Neuronal stem cell (in vitro differentiated cells): Measurements from ENCODE around the gene IFI27L2.

ENCODE experiments used
- DNase-seq: peaks from one replicate; pipeline ENCODE4 v3.0.0-alpha.2; 2013; ENCODE audit warnings: low spot score
- H2AFZ ChIP-seq: one replicate; pipeline ENCODE4 v1.6.1; 2013; ENCODE audit warnings: mild to moderate bottlenecking, low read length, inconsistent platforms
- H2AK5ac ChIP-seq: 2 replicates; pipeline ENCODE4 v1.6.1; 2013; ENCODE audit warnings: low read depth, mild to moderate bottlenecking, inconsistent platforms, low read length, moderate library complexity, mixed read lengths
- H2BK120ac ChIP-seq: 2 replicates; pipeline ENCODE4 v1.6.1; 2013; ENCODE audit warnings: low read depth, mild to moderate bottlenecking, inconsistent platforms, low read length, moderate library complexity, mixed read lengths
- H2BK12ac ChIP-seq: one replicate; pipeline ENCODE4 v1.6.1; 2013; ENCODE audit warnings: low read length, inconsistent platforms
- H2BK15ac ChIP-seq: 2 replicates; pipeline ENCODE4 v1.6.1; 2013; ENCODE audit warnings: mild to moderate bottlenecking, low read length, inconsistent platforms, mixed read lengths
- H2BK5ac ChIP-seq: one replicate; pipeline ENCODE4 v1.6.1; 2013; ENCODE audit warnings: inconsistent platforms, mild to moderate bottlenecking, low read length, moderate library complexity
- H3K14ac ChIP-seq: one replicate; pipeline ENCODE4 v1.6.1; 2013; ENCODE audit warnings: low read length, inconsistent platforms
- H3K18ac ChIP-seq: 2 replicates; pipeline ENCODE4 v1.6.1; 2013; ENCODE audit warnings: low read length, inconsistent platforms
- H3K23ac ChIP-seq: 2 replicates; pipeline ENCODE4 v1.6.1; 2013; ENCODE audit warnings: low read depth, mild to moderate bottlenecking, mixed read lengths, low read length, inconsistent platforms; ENCODE audit not compliant: poor library complexity
- H3K27ac ChIP-seq: replicated peaks from 3 replicates; pipeline ENCODE4 v1.5.1; 2013; ENCODE audit warnings: low read length, inconsistent platforms
- H3K27me3 ChIP-seq, 3 experiments: 2 replicates each; pipeline ENCODE4 v1.6.1; 2013; ENCODE audit warnings: low read length in 3 of 3, mild to moderate bottlenecking in 2 of 3, inconsistent platforms in 1 of 3, low read depth in 1 of 3, mixed read lengths in 1 of 3, moderate library complexity in 1 of 3; ENCODE audit not compliant: control insufficient read depth in 3 of 3, insufficient read depth in 3 of 3
- H3K36me3 ChIP-seq, 2 donors: replicated peaks in 1 of 2; 2 replicates each; pipeline ENCODE4 v1.6.1; 2013; ENCODE audit warnings: low read length in 2 of 2; ENCODE audit not compliant: control insufficient read depth in 2 of 2, insufficient read depth in 2 of 2
- H3K4ac ChIP-seq: 2 replicates; pipeline ENCODE4 v1.6.1; 2013; ENCODE audit warnings: inconsistent platforms, mild to moderate bottlenecking, low read length, moderate library complexity
- H3K4me1 ChIP-seq, 2 donors: 1 replicate in 1 of 2; 2 replicates in 1 of 2; pipeline ENCODE4 v1.6.1; 2013; ENCODE audit warnings: low read length in 2 of 2, low read depth in 1 of 2; ENCODE audit not compliant: control insufficient read depth in 2 of 2, insufficient read depth in 1 of 2
- H3K4me2 ChIP-seq: one replicate; pipeline ENCODE4 v1.6.1; 2013; ENCODE audit warnings: mild to moderate bottlenecking, low read length, inconsistent platforms; ENCODE audit not compliant: insufficient read depth, poor library complexity, severe bottlenecking
- H3K4me3 ChIP-seq, 2 donors: 2 replicates each; pipeline ENCODE4 v1.5.1; 2013; ENCODE audit warnings: low read length in 2 of 2, mild to moderate bottlenecking in 2 of 2, inconsistent platforms in 1 of 2, moderate library complexity in 1 of 2
- H3K79me1 ChIP-seq: one replicate; pipeline ENCODE4 v1.6.1; 2013; ENCODE audit warnings: low read depth, mild to moderate bottlenecking, inconsistent platforms, low read length, moderate library complexity
- H3K9ac ChIP-seq: one replicate; pipeline ENCODE4 v1.6.1; 2013; ENCODE audit warnings: mild to moderate bottlenecking, low read depth, low read length, inconsistent platforms; ENCODE audit not compliant: poor library complexity
- H3K9me3 ChIP-seq, 2 donors: replicated peaks in 1 of 2; 2 replicates each; pipeline versions ENCODE3 to v1.6.1; 2013; ENCODE audit warnings: low read length in 2 of 2, mild to moderate bottlenecking in 2 of 2, inconsistent platforms in 1 of 2, low read depth in 1 of 2, mixed read lengths in 1 of 2, moderate library complexity in 1 of 2; ENCODE audit not compliant: control insufficient read depth in 2 of 2, insufficient read depth in 1 of 2
- H4K8ac ChIP-seq: one replicate; pipeline ENCODE4 v1.6.1; 2013; ENCODE audit warnings: low read depth, mild to moderate bottlenecking, inconsistent platforms, low read length, moderate library complexity
- H4K91ac ChIP-seq: one replicate; pipeline ENCODE4 v1.6.1; 2013; ENCODE audit warnings: low read length, low read depth, mild to moderate bottlenecking, inconsistent platforms; ENCODE audit not compliant: poor library complexity
- WGBS, 2 donors: extraction: QIAGEN DNeasy Blood & Tissue Kit; methylation state at CpG; one replicate each; pipeline ENCODE4 v1.1.7; 2013; ENCODE audit warnings: missing lambda C conversion rate in 2 of 2, mixed read lengths in 1 of 2; ENCODE audit not compliant: insufficient read length in 2 of 2, insufficient replicate concordance in 1 of 2; ENCODE audit errors: extremely low coverage in 2 of 2; 5-methylcytosine and 5-hydroxymethylcytosine counted together

The IFI27L2 gene

GRCh38 chr14:94127330-94127729 is 2.1 kb downstream of the IFI27L2 start:
- peaks cover 0 to 5% (median 0%) of the 10 kb centered on the region in 3 experiments for H3K27me3 ChIP-seq
- no peak overlapping the region for H2BK5ac ChIP-seq
- no peak overlapping the region for H3K4me2 ChIP-seq
- H3K27ac ChIP-seq: no peak overlapping the region
- H4K8ac ChIP-seq: no peak overlapping the region
- H2BK120ac ChIP-seq: no peak overlapping the region
- no peak overlapping the region for H3K14ac ChIP-seq
- no peak overlapping the region for H2BK15ac ChIP-seq
- peaks cover 0 to 1% of the 10 kb centered on the region in 2 donors for H3K36me3 ChIP-seq
- H3K9me3 ChIP-seq: no peaks in the 10 kb centered on the region
- WGBS, 2 donors: no CpG with 5 or more reads among the region's 6 CpGs
- no peak overlapping the region for H2AK5ac ChIP-seq
- H3K23ac ChIP-seq: no peak overlapping the region
- H3K79me1 ChIP-seq: no peaks in the 10 kb centered on the region
- no peak overlapping the region for H3K18ac ChIP-seq
- no peak overlapping the region for H3K9ac ChIP-seq
- H3K4me1 ChIP-seq: peaks cover 0 to 7% of the 10 kb centered on the region in 2 donors
- DNase-seq: no peak
- H2BK12ac ChIP-seq: no peak overlapping the region
- no peak overlapping the region for H4K91ac ChIP-seq
- no peak overlapping the region for H3K4ac ChIP-seq
- no peak overlapping the region for H2AFZ ChIP-seq
- no peak overlapping the region for H3K4me3 ChIP-seq

- no CpG with 5 or more reads among the region's 5 CpGs for WGBS, 2 donors
- Histone ChIP-seq H4K8ac (no peak overlapping the region), H3K23ac (no peak overlapping the region), H2BK12ac (no peak overlapping the region), H3K79me1 (no peaks in the 10 kb centered on the region), H3K14ac (no peak overlapping the region), H2AK5ac (no peak overlapping the region), H3K27ac (no peak overlapping the region), H2BK15ac (no peak overlapping the region), H3K4me2 (no peak overlapping the region), H3K27me3 (peaks cover 0 to 5% (median 0%) of the 10 kb centered on the region in 3 experiments), H2AFZ (no peak overlapping the region), H2BK5ac (no peak overlapping the region), H3K4ac (no peak overlapping the region), H3K9me3 (no peaks in the 10 kb centered on the region), H4K91ac (no peak overlapping the region), H3K18ac (no peak overlapping the region), H3K9ac (no peak overlapping the region), H3K4me3 (no peak overlapping the region), H3K4me1 (peaks cover 0 to 7% of the 10 kb centered on the region in 2 donors), H3K36me3 (peaks cover 0 to 1% of the 10 kb centered on the region in 2 donors), H2BK120ac (no peak overlapping the region)
- DNase-seq: no peak
These were observed 2.6 kb downstream of the IFI27L2 start for GRCh38 chr14:94126800-94127199.

GRCh38 chr14:94126419-94126677 is 3.1 kb downstream of the IFI27L2 start:
- no peak overlapping the region for H3K4ac ChIP-seq
- H3K9ac ChIP-seq: no peak overlapping the region
- no peak overlapping the region for H3K18ac ChIP-seq
- no peak for DNase-seq
- peaks cover 0 to 5% (median 0%) of the 10 kb centered on the region in 3 experiments for H3K27me3 ChIP-seq
- H2BK15ac ChIP-seq: no peak overlapping the region
- H2BK5ac ChIP-seq: no peak overlapping the region
- peaks cover 0 to 1% of the 10 kb centered on the region in 2 donors for H3K36me3 ChIP-seq
- H3K79me1 ChIP-seq: no peaks in the 10 kb centered on the region
- H2AFZ ChIP-seq: no peak overlapping the region
- H2BK12ac ChIP-seq: no peak overlapping the region
- no peak overlapping the region for H2BK120ac ChIP-seq
- peaks cover 0 to 7% of the 10 kb centered on the region in 2 donors for H3K4me1 ChIP-seq
- no peak overlapping the region for H4K91ac ChIP-seq
- H4K8ac ChIP-seq: no peak overlapping the region
- no peak overlapping the region for H3K4me3 ChIP-seq
- H3K27ac ChIP-seq: no peak overlapping the region
- no peaks in the 10 kb centered on the region for H3K9me3 ChIP-seq
- H3K14ac ChIP-seq: no peak overlapping the region
- no peak overlapping the region for H3K23ac ChIP-seq
- WGBS, 2 donors: no CpG with 5 or more reads among the region's 1 CpG
- no peak overlapping the region for H3K4me2 ChIP-seq
- H2AK5ac ChIP-seq: no peak overlapping the region

- DNase-seq: no peak
- H3K4ac ChIP-seq: no peak overlapping the region
- no peak overlapping the region for H4K91ac ChIP-seq
- no peak overlapping the region for H3K14ac ChIP-seq
- H3K27ac ChIP-seq: no peak overlapping the region
- H2BK5ac ChIP-seq: no peak overlapping the region
- H4K8ac ChIP-seq: no peak overlapping the region
- H3K4me3 ChIP-seq: no peak overlapping the region
- H3K27me3 ChIP-seq: peaks cover 0 to 5% (median 0%) of the 10 kb centered on the region in 3 experiments
- no CpG with 5 or more reads among the region's 6 CpGs for WGBS, 2 donors
- no peak overlapping the region for H3K9ac ChIP-seq
- peaks cover 0 to 7% of the 10 kb centered on the region in 2 donors for H3K4me1 ChIP-seq
- H2BK12ac ChIP-seq: no peak overlapping the region
- H3K9me3 ChIP-seq: peaks cover 0 to under 1% of the 10 kb centered on the region in 2 donors
- H3K23ac ChIP-seq: no peak overlapping the region
- H3K18ac ChIP-seq: no peak overlapping the region
- H3K4me2 ChIP-seq: no peak overlapping the region
- H2AK5ac ChIP-seq: no peak overlapping the region
- no peaks in the 10 kb centered on the region for H3K79me1 ChIP-seq
- H2AFZ ChIP-seq: no peak overlapping the region
- peaks cover 0 to 1% of the 10 kb centered on the region in 2 donors for H3K36me3 ChIP-seq
- H2BK120ac ChIP-seq: no peak overlapping the region
- no peak overlapping the region for H2BK15ac ChIP-seq
These were observed 3.6 kb downstream of the IFI27L2 start for GRCh38 chr14:94125659-94126418.
